ENCODE measurements around the gene TMPO.
"Not testable (repeated sequence)": the region's sequence is repeated elsewhere in the genome, so short reads cannot be mapped to it uniquely, and the experiment has no call there.

TMPO gene

GRCh38 chr12:98593351-98594049, 78.1 kb downstream of the TMPO start, which contains the start of gene SLC25A3:
Gene SLC25A3 (plus strand): TSS chr12:98593686. CDS start chr12:98593979, 293 bp downstream.
- Histone ChIP-seq H3K27me3 (ENCODE audit: control insufficient read depth, insufficient read depth, low read length, poor library complexity, severe bottlenecking) (no peaks in the 10 kb centered on the region), H3K27ac (ENCODE audit: insufficient read depth, low read depth, low read length, poor library complexity, severe bottlenecking) (peak within 1 kb of the TSS; percentile 76), H3K4me1 (ENCODE audit: control insufficient read depth, insufficient read depth, low read length) (peaks cover 3% of the 10 kb centered on the region), H3K4me3 (ENCODE audit: insufficient read depth, low read depth, low read length) (peak within 1 kb of the TSS; percentile 100), H3K36me3 (ENCODE audit: control insufficient read depth, insufficient read depth, low read length) (peaks cover 7% of the 10 kb centered on the region), H3K9me3 (ENCODE audit: control insufficient read depth, low read length) (no peaks in the 10 kb centered on the region)
- WGBS, 2 experiments, result 0 to 1% methylated on average over 67 of the region's 67 CpGs

- Histone ChIP-seq H3K4me1 (ENCODE audit: control insufficient read depth, insufficient read depth, low read length) (peaks cover 3% of the 10 kb centered on the region), H3K9me3 (ENCODE audit: control insufficient read depth, low read length) (no peaks in the 10 kb centered on the region), H3K27ac (ENCODE audit: insufficient read depth, low read depth, low read length, poor library complexity, severe bottlenecking) (peak overlapping the region; percentile 76), H3K27me3 (ENCODE audit: control insufficient read depth, insufficient read depth, low read length, poor library complexity, severe bottlenecking) (no peaks in the 10 kb centered on the region), H3K36me3 (ENCODE audit: control insufficient read depth, insufficient read depth, low read length) (peaks cover 10% of the 10 kb centered on the region), H3K4me3 (ENCODE audit: insufficient read depth, low read depth, low read length) (peak overlapping the region; percentile 100)
- 0 to 1% methylated on average over 35 of the region's 35 CpGs for WGBS, 2 experiments
Observed at GRCh38 chr12:98594050-98594835, 78.9 kb downstream of the TMPO start.

- Histone ChIP-seq H3K27me3 (ENCODE audit: control insufficient read depth, insufficient read depth, low read length, poor library complexity, severe bottlenecking) (no peaks in the 10 kb centered on the region), H3K36me3 (ENCODE audit: control insufficient read depth, insufficient read depth, low read length) (peaks cover 22% of the 10 kb centered on the region), H3K4me1 (ENCODE audit: control insufficient read depth, insufficient read depth, low read length) (peaks cover 3% of the 10 kb centered on the region), H3K4me3 (ENCODE audit: insufficient read depth, low read depth, low read length) (peak overlapping the region; percentile 100), H3K9me3 (ENCODE audit: control insufficient read depth, low read length) (no peaks in the 10 kb centered on the region), H3K27ac (ENCODE audit: insufficient read depth, low read depth, low read length, poor library complexity, severe bottlenecking) (no peak overlapping the region)
- 80 to 94% methylated on average over 2 to 3 of the region's 3 CpGs for WGBS, 2 experiments
Observed at GRCh38 chr12:98595243-98595988, 80.0 kb downstream of the TMPO start.

- peaks cover 39% of the 10 kb centered on the region for H3K36me3 ChIP-seq (ENCODE audit: control insufficient read depth, insufficient read depth, low read length)
- not testable (repeated sequence) for H3K27ac ChIP-seq (ENCODE audit: insufficient read depth, low read depth, low read length, poor library complexity, severe bottlenecking)
- 94 to 95% methylated on average over 5 of the region's 5 CpGs for WGBS, 2 experiments
Observed at GRCh38 chr12:98597313-98597712, 81.9 kb downstream of the TMPO start.

More at GRCh38 chr12:98597313-98597712, 81.9 kb downstream of the TMPO start:
- H3K27me3 ChIP-seq (ENCODE audit: control insufficient read depth, insufficient read depth, low read length, poor library complexity, severe bottlenecking); H3K4me1 ChIP-seq (ENCODE audit: control insufficient read depth, insufficient read depth, low read length); H3K4me3 ChIP-seq (ENCODE audit: insufficient read depth, low read depth, low read length); H3K9me3 ChIP-seq (ENCODE audit: control insufficient read depth, low read length): not testable (repeated sequence)

Data from ectodermal cell (in vitro differentiated cells).